ENCODE measurements around the gene XCR1.
"Not testable (repeated sequence)": the region's sequence is repeated elsewhere in the genome, so short reads cannot be mapped to it uniquely, and the experiment has no call there.

The XCR1 gene

GRCh38 chr3:46027021-46027705, at the start of gene XCR1:
Gene XCR1, minus strand, starts transcription at chr3:46027483. Its CDS starts 5,536 bp downstream, at chr3:46021947.
- DNase-seq: no peak

- peak in 1 of 2 donors; percentile 29 for DNase-seq
Observed at GRCh38 chr3:46076606-46077005, 49.3 kb upstream of the XCR1 start.

- no peak for DNase-seq
Observed at GRCh38 chr3:46075816-46076215, 48.5 kb upstream of the XCR1 start.

- DNase-seq: no peak
Observed at GRCh38 chr3:46071222-46071858, 44.1 kb upstream of the XCR1 start.

- DNase-seq: peak in 1 of 2 donors; percentile 46
Observed at GRCh38 chr3:46070595-46071093, 43.4 kb upstream of the XCR1 start.

- peak in 1 of 2 donors; percentile 53 for DNase-seq
Observed at GRCh38 chr3:46068501-46068900, 41.2 kb upstream of the XCR1 start.

- DNase-seq: no peak
Observed at GRCh38 chr3:46067401-46067800, 40.1 kb upstream of the XCR1 start.

- DNase-seq: no peak
Observed at GRCh38 chr3:46065750-46066256, 38.5 kb upstream of the XCR1 start.

GRCh38 chr3:46065294-46065705, 38.0 kb upstream of the XCR1 start:
- peak; percentile 87 to 92 for DNase-seq

- DNase-seq: no peak
Observed at GRCh38 chr3:46062679-46063078, 35.4 kb upstream of the XCR1 start.

- no peak for DNase-seq
Observed at GRCh38 chr3:46061887-46062286, 34.6 kb upstream of the XCR1 start.

GRCh38 chr3:46061108-46061720, 33.9 kb upstream of the XCR1 start:
- DNase-seq: no peak

- no peak for DNase-seq
Observed at GRCh38 chr3:46060551-46060950, 33.3 kb upstream of the XCR1 start.

- DNase-seq: no peak
Observed at GRCh38 chr3:46059432-46059831, 32.1 kb upstream of the XCR1 start.

GRCh38 chr3:46058981-46059380, 31.7 kb upstream of the XCR1 start:
- DNase-seq: no peak

GRCh38 chr3:46057716-46058115, 30.4 kb upstream of the XCR1 start:
- no peak for DNase-seq

GRCh38 chr3:46056686-46057085, 29.4 kb upstream of the XCR1 start:
- DNase-seq: no peak

GRCh38 chr3:46053761-46054515, 26.7 kb upstream of the XCR1 start:
- DNase-seq: not testable (repeated sequence)

GRCh38 chr3:46053265-46053664, 26.0 kb upstream of the XCR1 start:
- DNase-seq: not testable (repeated sequence)

- no peak for DNase-seq
Observed at GRCh38 chr3:46052531-46052930, 25.2 kb upstream of the XCR1 start.

- DNase-seq: no peak
Observed at GRCh38 chr3:46049093-46049492, 21.8 kb upstream of the XCR1 start.

- DNase-seq: peak in 1 of 2 donors; percentile 47
Observed at GRCh38 chr3:46046231-46046630, 18.9 kb upstream of the XCR1 start.

GRCh38 chr3:46038916-46039315, 11.6 kb upstream of the XCR1 start:
- DNase-seq: no peak

All from CD4-positive, alpha-beta T cell treated with Interleukin-4 for 1 hour (primary cell).